IMR-90 (cell line): ENCODE results near the gene NUPR1.

Source experiments
- BHLHE40 ChIP-seq: fragments of 150-350 bp; IDR thresholded peaks from 2 replicates; pipeline ENCODE4 v1.6.1; 2016; ENCODE audit warnings: mild to moderate bottlenecking, low read depth, low read length
- CTCF ChIP-seq: conservative IDR thresholded peaks from 2 replicates; pipeline ENCODE4 v1.5.1; 2012; ENCODE audit warnings: mild to moderate bottlenecking, low read depth, low read length, improper control_type of control experiment
- ELK1 ChIP-seq: fragments of 150-350 bp; IDR thresholded peaks from 2 replicates; pipeline ENCODE4 v1.6.1; 2016; ENCODE audit warnings: low read depth, mild to moderate bottlenecking, low read length, moderate library complexity, borderline replicate concordance
- POLR2A ChIP-seq: IDR thresholded peaks from 2 replicates; pipeline ENCODE4 v1.6.1; 2012; ENCODE audit warnings: mild to moderate bottlenecking, low read depth, low read length
- RAD21 ChIP-seq: IDR thresholded peaks from 2 replicates; pipeline ENCODE4 v1.6.1; 2012; ENCODE audit warnings: low read length, improper control_type of control experiment
- SMC3 ChIP-seq: fragments of 150-350 bp; IDR thresholded peaks from 2 replicates; pipeline ENCODE4 v1.6.1; 2016; ENCODE audit warnings: low read depth, mild to moderate bottlenecking, antibody characterized with exemption, low read length, moderate library complexity

- TF ChIP-seq POLR2A (no peak), CTCF (no peak), RAD21 (no peak), ELK1 (no peak), SMC3 (no peak), BHLHE40 (no peak)
Measured at GRCh38 chr16:28495098-28495793, 43.5 kb downstream of the NUPR1 start.
